Superior temporal gyrus (tissue), 1 donor: ENCODE measurements around the gene SERF1A.
"Not testable (repeated sequence)": the region's sequence is repeated elsewhere in the genome, so short reads cannot be mapped to it uniquely, and the experiment has no call there.

Source experiments
- DNase-seq: peaks from one replicate; pipeline ENCODE4 v3.0.0-alpha.2; 2016; ENCODE audit errors: extremely low spot score

The SERF1A gene

DNA sequence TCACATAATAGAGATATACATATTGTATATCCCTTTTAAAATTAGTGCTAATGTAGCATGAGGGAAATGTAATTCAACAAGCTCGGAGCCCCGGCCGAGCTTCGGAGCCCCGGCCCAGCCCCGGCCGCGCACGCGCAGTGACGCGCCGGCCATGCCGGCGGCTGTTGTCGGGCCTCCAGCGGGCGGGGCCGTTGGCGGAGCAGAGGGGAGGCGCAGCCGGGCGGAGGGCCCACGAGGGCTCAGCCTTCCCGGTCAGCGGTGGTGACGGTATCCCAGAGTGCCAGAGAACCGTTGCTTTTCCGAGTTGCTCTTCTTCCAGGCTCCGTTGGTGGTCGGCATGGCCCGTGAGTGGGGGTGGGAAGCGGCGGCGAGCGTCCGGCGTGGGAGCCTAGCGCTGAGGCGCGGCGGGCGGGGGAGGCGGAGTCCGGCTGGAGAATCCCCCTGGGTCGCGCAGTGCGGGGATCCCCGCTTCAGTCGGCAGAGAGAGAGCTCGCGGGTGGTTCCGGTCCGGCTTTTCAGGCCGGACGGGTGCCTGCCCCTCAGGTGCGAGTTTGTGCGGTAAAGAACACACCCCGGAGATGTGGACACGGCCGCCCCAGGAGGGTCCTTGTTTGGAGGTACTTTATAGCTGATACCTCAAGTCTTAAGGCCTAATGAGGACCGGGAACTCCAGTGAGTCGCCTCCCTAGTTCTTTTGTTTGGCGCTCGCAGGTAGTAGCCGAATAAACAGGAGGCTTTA lies at the start of gene SERF1A:
Gene SERF1A, plus strand, starts transcription at position 137 of the 739 bp plus-strand sequence. Its CDS starts 201 bp downstream, at position 338.
- not testable (repeated sequence) for DNase-seq

- DNase-seq = not testable (repeated sequence)
These were observed 33.7 kb upstream of the SERF1A start for GRCh38 chr5:70866778-70867177.

- DNase-seq = not testable (repeated sequence)
These were observed 29.8 kb upstream of the SERF1A start for GRCh38 chr5:70870626-70871025.

GRCh38 chr5:70896076-70896475 lies 4.4 kb upstream of the SERF1A start:
- DNase-seq = not testable (repeated sequence)

DNA sequence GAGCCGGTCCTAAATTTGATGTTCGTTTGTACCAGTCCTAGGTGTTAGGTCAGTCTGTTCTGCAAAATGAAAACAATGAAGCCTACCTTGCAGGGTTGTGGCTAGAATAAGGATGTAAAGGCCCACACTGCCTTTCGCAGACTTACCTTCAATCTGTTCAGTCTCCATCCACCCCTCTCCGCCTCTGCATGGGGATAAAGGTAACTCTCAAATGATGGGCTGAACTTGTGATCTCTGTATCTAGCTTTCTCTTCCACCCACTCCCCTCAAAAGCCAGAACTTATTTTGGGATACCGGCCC lies 753 bp downstream of the SERF1A start:
- not testable (repeated sequence) for DNase-seq

DNA sequence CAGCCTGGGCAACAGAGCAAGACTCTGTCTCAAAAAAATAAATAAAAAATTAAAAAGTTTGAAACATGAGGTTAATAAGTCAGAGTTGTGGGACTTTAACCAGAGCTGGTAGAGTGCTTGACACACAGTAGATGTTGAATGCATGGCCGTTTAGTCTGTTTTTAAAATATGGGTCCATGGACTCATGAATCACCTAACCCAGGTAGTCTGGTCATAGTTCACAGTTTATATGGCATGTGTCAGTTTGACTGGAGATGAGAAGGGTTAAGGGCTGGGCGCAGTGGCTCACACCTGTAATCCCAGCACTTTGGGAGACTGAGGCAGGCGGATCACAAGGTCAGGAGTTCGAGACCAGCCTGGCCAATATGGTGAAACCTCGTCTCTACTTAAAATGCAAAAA lies 6.2 kb downstream of the SERF1A start:
- not testable (repeated sequence) for DNase-seq

- DNase-seq = not testable (repeated sequence)
These were observed 16.4 kb downstream of the SERF1A start for GRCh38 chr5:70916829-70917228.

DNA sequence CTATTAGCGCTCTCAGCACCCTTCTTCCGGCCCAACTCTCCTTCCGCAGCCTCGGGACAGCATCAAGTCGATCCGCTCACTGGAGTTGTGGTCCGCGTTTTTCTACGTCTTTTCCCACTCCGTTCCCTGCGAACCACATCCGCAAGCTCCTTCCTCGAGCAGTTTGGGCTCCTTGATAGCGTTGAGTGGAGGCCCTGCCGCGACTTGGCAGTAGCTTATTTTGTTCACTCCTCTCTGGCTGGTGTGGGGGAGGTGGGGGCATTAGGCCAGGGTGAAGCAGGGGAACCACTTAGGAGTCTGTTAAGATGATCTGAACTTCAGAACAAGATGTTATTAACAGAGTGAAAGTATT lies 24.7 kb downstream of the SERF1A start:
- DNase-seq = not testable (repeated sequence)

DNA sequence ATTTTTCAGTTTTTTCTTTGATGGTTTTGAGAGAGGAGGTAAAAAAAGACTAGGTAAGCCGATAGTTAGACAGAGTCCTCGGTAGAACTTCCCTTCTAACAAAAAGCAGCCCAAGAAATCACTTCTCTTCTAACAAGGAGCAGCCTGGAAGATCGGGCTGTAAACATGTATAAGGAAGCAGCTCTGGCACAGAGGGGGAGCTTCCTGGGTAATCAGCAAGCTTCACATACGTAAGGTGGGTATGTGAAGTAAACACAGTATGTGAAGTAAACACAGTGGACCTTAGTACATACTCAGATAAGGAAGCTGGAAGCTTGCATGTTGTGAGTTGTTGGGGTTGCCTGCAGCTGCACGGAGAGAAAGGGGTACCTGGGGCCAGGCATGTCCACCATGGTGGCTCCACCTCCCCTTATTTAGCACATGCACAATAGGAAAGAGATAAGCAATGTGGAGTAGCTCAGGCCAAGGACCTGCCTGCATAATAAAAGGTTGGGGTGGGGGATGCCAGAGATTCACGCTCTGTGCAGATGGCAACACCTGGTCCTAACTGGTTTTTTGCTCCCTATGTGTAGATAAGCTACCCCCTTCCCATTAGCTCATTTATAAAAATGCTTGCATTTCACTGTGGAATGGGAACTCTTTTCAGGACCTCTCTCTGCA lies 31.4 kb downstream of the SERF1A start:
- DNase-seq = not testable (repeated sequence)

GRCh38 chr5:70932560-70932959 lies 32.1 kb downstream of the SERF1A start:
- not testable (repeated sequence) for DNase-seq

DNA sequence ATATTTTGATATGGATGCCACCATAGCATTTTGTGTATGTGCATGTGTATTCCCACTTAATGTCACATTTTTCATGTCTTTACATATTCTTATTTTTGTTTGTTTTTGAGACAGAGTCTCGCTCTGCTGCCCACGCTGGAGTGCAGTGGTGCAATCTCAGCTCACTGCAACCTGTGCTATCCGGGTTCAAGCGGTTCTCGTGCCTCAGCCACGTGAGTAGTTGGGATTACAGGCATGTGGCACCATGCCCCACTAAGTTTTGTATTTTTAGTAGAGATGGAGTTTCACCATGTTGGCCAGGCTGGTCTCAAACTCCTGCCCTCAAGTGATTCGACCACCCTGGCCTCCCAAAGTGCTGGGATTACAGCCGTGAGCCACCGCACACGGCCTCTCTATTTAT lies 52.6 kb downstream of the SERF1A start:
- DNase-seq = not testable (repeated sequence)
